A673 (cell line): ENCODE data around the gene GYS2. TPM values are rescaled to one million over a fixed set of nuclear protein-coding genes. Genes with fewer than 3 reads are reported as not detected.

Experiments used
- BruUV-seq: library from RNA; stranded (reverse); fragments of 400-500 nt; replicated peaks from 2 replicates; lab custom pipeline; 2021; lab: Mats Ljungman, UMichigan
- CTCF ChIA-PET: fragments of 300-600 bp; sonication (Branson Sonifier 250); formaldehyde crosslinking; loops from one replicate; lab custom pipeline; 2022; ENCODE audit warnings: antibody characterized with exemption; lab: Charles Lee
- POLR2A ChIA-PET: fragments of 300-600 bp; sonication (Branson Sonifier 250); formaldehyde crosslinking; loops from one replicate; lab custom pipeline; 2022; ENCODE audit warnings: antibody characterized with exemption; ENCODE audit not compliant: low non-redundant PET; lab: Charles Lee
- DNase-seq: peaks from one replicate; pipeline ENCODE4 v3.0.0-alpha.2; 2015; ENCODE audit warnings: low spot score
- H3K27ac ChIP-seq: fragments of 200-600 bp; sonication (generic); 2 replicates; pipeline ENCODE4 v1.5.1; 2016; ENCODE audit warnings: mixed run types, low read depth, mild to moderate bottlenecking, mixed read lengths, antibody characterized with exemption, low read length; ENCODE audit not compliant: poor library complexity, severe bottlenecking
- H3K27me3 ChIP-seq: fragments of 200-600 bp; sonication (generic); replicated peaks from 2 replicates; pipeline ENCODE4 v1.6.1; 2017; ENCODE audit warnings: mixed run types, low read depth, mild to moderate bottlenecking, mixed read lengths, antibody characterized with exemption, low read length; ENCODE audit not compliant: insufficient read depth, poor library complexity
- H3K36me3 ChIP-seq: fragments of 200-600 bp; sonication (generic); 2 replicates; pipeline ENCODE4 v1.6.1; 2016; ENCODE audit warnings: mixed run types, mild to moderate bottlenecking, mixed read lengths, antibody characterized with exemption, low read length; ENCODE audit not compliant: insufficient read depth, poor library complexity, severe bottlenecking
- H3K4me1 ChIP-seq: fragments of 200-600 bp; sonication (generic); 2 replicates; pipeline ENCODE4 v1.6.1; 2017; ENCODE audit warnings: mixed run types, mild to moderate bottlenecking, mixed read lengths, antibody characterized with exemption, low read length; ENCODE audit not compliant: insufficient read depth, poor library complexity, severe bottlenecking
- H3K4me3 ChIP-seq: fragments of 200-600 bp; sonication (generic); 2 replicates; pipeline ENCODE4 v1.5.1; 2016; ENCODE audit warnings: low read depth, mixed run types, mild to moderate bottlenecking, mixed read lengths, low read length; ENCODE audit not compliant: poor library complexity, severe bottlenecking
- H3K9me3 ChIP-seq: fragments of 200-600 bp; sonication (generic); 2 replicates; pipeline ENCODE4 v1.6.1; 2016; ENCODE audit warnings: mixed run types, low read depth, mild to moderate bottlenecking, mixed read lengths, antibody characterized with exemption, low read length; ENCODE audit not compliant: poor library complexity, severe bottlenecking
- CTCF ChIP-seq: fragments of 300-800, 200-600 bp; sonication (generic); conservative IDR thresholded peaks from 2 replicates; pipeline ENCODE4 v1.5.1; 2017; ENCODE audit warnings: low read depth, mild to moderate bottlenecking, antibody characterized with exemption, low read length, moderate library complexity, mixed read lengths
- EZH2 ChIP-seq: fragments of 200-600 bp; sonication (generic); IDR thresholded peaks from 2 replicates; pipeline ENCODE4 v1.6.1; 2017; ENCODE audit warnings: borderline replicate concordance, low read depth, mild to moderate bottlenecking, mixed read lengths, antibody characterized with exemption, low read length; ENCODE audit not compliant: poor library complexity, severe bottlenecking
- intact Hi-C: fragments of 100-400 bp; cut with micrococcal nuclease; formaldehyde crosslinking; loops from one replicate; pipeline ENCODE4 v1.10.0; 2022; ENCODE audit not compliant: unreplicated experiment
- total RNA-seq: library from RNA; stranded (reverse); gene quantifications from 2 replicates; pipeline ENCODE4 v1.2.3, GENCODE V29; 2021

Gene GYS2
- total RNA-seq, 1 experiment from 2014 or later: 0.11 TPM

DNA sequence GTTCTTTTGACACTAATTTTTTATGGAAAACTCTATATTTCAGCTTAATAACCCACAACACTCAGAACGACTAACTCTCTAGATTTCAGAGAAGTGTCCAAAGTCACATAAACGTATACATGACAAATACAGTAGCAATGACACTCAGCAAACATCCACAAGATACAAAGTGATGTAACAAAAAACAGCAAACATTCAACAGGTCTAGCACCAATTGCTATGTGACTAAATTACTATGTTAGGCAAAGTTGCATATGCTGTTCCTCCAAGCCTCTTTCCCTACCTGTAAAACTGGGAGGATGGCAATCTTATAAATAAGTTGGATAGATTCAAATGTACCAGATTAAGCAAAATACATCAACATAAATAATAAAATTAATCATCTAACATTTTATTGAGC, 104.9 kb downstream of the GYS2 start:
- H3K27me3 ChIP-seq: no peaks in the 10 kb centered on the region
- no peaks in the 10 kb centered on the region for H3K9me3 ChIP-seq
- no peak overlapping the region for H3K4me3 ChIP-seq
- no peak for DNase-seq
- H3K36me3 ChIP-seq: peaks cover 15% of the 10 kb centered on the region
- H3K27ac ChIP-seq: no peak overlapping the region
- ChIA-PET POLR2A (no interaction called here), CTCF (no interaction called here)
- H3K4me1 ChIP-seq: peaks cover 19% of the 10 kb centered on the region
- no peak for TF ChIP-seq EZH2
- no peak for TF ChIP-seq CTCF
- intact Hi-C loops: loop anchor here (5.0 kb wide), 1 partner anchor 158 kb away; the partner anchor contains the start of gene LDHB
- BruUV-seq: no TSS peak

Other genes starting within 250 kb of the GYS2 start
- not detected in 2 replicates for gene IAPP, start 231.9 kb downstream of the GYS2 start, total RNA-seq
- gene PYROXD1, start 167.2 kb downstream of the GYS2 start, total RNA-seq: 15.0 and 19.6 TPM in 2 replicates
- gene RECQL, start 103.2 kb downstream of the GYS2 start, total RNA-seq: 38.2 and 39.3 TPM in 2 replicates
- gene GOLT1B, start 103.1 kb downstream of the GYS2 start, total RNA-seq: 26.6 and 31.4 TPM in 2 replicates
- 0.28 and 0.85 TPM in 2 replicates for gene SPX, start 78.6 kb downstream of the GYS2 start, total RNA-seq
- 1,201 and 1,223 TPM in 2 replicates for gene LDHB, start 53.0 kb upstream of the GYS2 start, total RNA-seq
- not detected in 2 replicates for gene KCNJ8, start 169.9 kb upstream of the GYS2 start, total RNA-seq